ENCODE measurements around the gene PARD3.

GRCh38 chr10:34232481-34232880, 582.6 kb downstream of the PARD3 start:
- TF ChIP-seq, protein P1, sequence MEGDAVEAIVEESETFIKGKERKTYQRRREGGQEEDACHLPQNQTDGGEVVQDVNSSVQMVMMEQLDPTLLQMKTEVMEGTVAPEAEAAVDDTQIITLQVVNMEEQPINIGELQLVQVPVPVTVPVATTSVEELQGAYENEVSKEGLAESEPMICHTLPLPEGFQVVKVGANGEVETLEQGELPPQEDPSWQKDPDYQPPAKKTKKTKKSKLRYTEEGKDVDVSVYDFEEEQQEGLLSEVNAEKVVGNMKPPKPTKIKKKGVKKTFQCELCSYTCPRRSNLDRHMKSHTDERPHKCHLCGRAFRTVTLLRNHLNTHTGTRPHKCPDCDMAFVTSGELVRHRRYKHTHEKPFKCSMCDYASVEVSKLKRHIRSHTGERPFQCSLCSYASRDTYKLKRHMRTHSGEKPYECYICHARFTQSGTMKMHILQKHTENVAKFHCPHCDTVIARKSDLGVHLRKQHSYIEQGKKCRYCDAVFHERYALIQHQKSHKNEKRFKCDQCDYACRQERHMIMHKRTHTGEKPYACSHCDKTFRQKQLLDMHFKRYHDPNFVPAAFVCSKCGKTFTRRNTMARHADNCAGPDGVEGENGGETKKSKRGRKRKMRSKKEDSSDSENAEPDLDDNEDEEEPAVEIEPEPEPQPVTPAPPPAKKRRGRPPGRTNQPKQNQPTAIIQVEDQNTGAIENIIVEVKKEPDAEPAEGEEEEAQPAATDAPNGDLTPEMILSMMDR (IDR thresholded peaks at IDR 0.05) = no peak
- TF ChIP-seq POLR2AphosphoS5 (IDR thresholded peaks at IDR 0.05) (no peak), POLR2A (IDR thresholded peaks at IDR 0.05) (no peak)
